Measurements from ENCODE around the gene PADI1.

DNA sequence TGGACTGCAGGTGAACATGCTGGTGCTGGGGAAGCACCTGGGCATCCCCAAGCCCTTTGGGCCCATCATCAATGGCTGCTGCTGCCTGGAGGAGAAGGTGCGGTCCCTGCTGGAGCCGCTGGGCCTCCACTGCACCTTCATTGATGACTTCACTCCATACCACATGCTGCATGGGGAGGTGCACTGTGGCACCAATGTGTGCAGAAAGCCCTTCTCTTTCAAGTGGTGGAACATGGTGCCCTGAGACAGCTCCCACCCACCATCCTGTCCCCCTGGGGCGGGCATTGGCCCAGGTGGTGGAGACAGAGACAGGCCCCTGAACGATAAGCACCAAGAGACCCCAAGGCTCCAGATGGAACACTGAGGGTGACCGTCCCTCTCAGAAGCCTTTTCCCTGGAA, 77.9 kb downstream of the PADI1 start:
- TF ChIP-seq CTCF (IDR thresholded peaks at IDR 0.05) (no peak), POLR2A (IDR thresholded peaks at IDR 0.05) (no peak), EP300 (IDR thresholded peaks at IDR 0.05) (no peak)
